ENCODE data around the gene COL23A1. TPM values are rescaled to one million over a fixed set of nuclear protein-coding genes. Genes with fewer than 3 reads are reported as not detected.

Gene COL23A1
- total RNA-seq, 1 experiment from 2014 or later: 15.0 TPM

DNA sequence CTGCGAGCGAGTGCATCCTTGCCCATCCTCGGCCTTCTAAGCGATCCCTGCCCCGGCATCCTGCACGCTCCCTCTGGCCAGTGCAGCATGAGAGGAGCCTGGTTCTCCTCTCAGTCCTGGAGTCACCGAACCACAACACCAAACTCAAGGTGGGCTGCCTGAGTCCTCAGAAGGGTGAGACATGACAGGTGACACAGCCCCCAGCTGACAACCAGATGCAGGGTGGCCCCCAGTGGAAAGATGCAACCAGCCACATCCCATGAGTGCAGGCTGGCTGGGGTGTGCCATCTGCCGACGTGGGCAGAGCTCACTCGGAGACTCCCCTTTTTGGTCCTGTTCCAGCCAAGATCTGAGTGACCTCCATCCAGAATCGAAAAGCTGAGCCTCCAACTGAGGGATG lies 58.4 kb downstream of the COL23A1 start:
- H3K27me3 Mint-ChIP-seq (ENCODE audit: low read depth): no peaks in the 10 kb centered on the region
- ChIA-PET CTCF (interaction anchor here (0.9 to 1.7 kb wide), 2 partner anchors 59 to 70 kb away, joined by 3 to 5 read pairs; no protein-coding TSS in a partner anchor), POLR2A (no interaction called here)
- no peak for TF ChIP-seq NFE2L1 (CRISPR knock-in tag; IDR thresholded peaks at IDR 0.05)
- TF ChIP-seq RORB (CRISPR knock-in tag; IDR thresholded peaks at IDR 0.05): no peak
- no peak for TF ChIP-seq FOXJ3 (CRISPR knock-in tag; IDR thresholded peaks at IDR 0.05; ENCODE audit: borderline replicate concordance)
- no peak for TF ChIP-seq ETV6 (CRISPR knock-in tag; IDR thresholded peaks at IDR 0.05)
- TF ChIP-seq FOXP1 (CRISPR knock-in tag; IDR thresholded peaks at IDR 0.05; ENCODE audit: borderline replicate concordance): no peak
- no peak for TF ChIP-seq JUN (CRISPR knock-in tag; IDR thresholded peaks at IDR 0.05)
- TF ChIP-seq, protein P1, sequence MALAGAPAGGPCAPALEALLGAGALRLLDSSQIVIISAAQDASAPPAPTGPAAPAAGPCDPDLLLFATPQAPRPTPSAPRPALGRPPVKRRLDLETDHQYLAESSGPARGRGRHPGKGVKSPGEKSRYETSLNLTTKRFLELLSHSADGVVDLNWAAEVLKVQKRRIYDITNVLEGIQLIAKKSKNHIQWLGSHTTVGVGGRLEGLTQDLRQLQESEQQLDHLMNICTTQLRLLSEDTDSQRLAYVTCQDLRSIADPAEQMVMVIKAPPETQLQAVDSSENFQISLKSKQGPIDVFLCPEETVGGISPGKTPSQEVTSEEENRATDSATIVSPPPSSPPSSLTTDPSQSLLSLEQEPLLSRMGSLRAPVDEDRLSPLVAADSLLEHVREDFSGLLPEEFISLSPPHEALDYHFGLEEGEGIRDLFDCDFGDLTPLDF (CRISPR knock-in tag; IDR thresholded peaks at IDR 0.05): no peak
- TF ChIP-seq ZNF263 (CRISPR knock-in tag; IDR thresholded peaks at IDR 0.05; ENCODE audit: low read depth): no peak
- TF ChIP-seq, protein P2, sequence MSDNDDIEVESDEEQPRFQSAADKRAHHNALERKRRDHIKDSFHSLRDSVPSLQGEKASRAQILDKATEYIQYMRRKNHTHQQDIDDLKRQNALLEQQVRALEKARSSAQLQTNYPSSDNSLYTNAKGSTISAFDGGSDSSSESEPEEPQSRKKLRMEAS (CRISPR knock-in tag; IDR thresholded peaks at IDR 0.05): no peak
- no peak for TF ChIP-seq CREM (CRISPR knock-in tag; IDR thresholded peaks at IDR 0.05)
- TF ChIP-seq, protein P3, sequence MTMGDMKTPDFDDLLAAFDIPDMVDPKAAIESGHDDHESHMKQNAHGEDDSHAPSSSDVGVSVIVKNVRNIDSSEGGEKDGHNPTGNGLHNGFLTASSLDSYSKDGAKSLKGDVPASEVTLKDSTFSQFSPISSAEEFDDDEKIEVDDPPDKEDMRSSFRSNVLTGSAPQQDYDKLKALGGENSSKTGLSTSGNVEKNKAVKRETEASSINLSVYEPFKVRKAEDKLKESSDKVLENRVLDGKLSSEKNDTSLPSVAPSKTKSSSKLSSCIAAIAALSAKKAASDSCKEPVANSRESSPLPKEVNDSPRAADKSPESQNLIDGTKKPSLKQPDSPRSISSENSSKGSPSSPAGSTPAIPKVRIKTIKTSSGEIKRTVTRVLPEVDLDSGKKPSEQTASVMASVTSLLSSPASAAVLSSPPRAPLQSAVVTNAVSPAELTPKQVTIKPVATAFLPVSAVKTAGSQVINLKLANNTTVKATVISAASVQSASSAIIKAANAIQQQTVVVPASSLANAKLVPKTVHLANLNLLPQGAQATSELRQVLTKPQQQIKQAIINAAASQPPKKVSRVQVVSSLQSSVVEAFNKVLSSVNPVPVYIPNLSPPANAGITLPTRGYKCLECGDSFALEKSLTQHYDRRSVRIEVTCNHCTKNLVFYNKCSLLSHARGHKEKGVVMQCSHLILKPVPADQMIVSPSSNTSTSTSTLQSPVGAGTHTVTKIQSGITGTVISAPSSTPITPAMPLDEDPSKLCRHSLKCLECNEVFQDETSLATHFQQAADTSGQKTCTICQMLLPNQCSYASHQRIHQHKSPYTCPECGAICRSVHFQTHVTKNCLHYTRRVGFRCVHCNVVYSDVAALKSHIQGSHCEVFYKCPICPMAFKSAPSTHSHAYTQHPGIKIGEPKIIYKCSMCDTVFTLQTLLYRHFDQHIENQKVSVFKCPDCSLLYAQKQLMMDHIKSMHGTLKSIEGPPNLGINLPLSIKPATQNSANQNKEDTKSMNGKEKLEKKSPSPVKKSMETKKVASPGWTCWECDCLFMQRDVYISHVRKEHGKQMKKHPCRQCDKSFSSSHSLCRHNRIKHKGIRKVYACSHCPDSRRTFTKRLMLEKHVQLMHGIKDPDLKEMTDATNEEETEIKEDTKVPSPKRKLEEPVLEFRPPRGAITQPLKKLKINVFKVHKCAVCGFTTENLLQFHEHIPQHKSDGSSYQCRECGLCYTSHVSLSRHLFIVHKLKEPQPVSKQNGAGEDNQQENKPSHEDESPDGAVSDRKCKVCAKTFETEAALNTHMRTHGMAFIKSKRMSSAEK (CRISPR knock-in tag; IDR thresholded peaks at IDR 0.05; ENCODE audit: borderline replicate concordance): no peak
- DNase-seq (ENCODE audit: low spot score) (no peak), ATAC-seq (no peak)
- H3K4me3 Mint-ChIP-seq: no peak overlapping the region
- peaks cover 15% of the 10 kb centered on the region for H3K4me1 Mint-ChIP-seq
- H3K9me3 Mint-ChIP-seq: no peaks in the 10 kb centered on the region
- no peaks in the 10 kb centered on the region for H3K36me3 Mint-ChIP-seq
- no peak overlapping the region for H3K27ac Mint-ChIP-seq

DNA sequence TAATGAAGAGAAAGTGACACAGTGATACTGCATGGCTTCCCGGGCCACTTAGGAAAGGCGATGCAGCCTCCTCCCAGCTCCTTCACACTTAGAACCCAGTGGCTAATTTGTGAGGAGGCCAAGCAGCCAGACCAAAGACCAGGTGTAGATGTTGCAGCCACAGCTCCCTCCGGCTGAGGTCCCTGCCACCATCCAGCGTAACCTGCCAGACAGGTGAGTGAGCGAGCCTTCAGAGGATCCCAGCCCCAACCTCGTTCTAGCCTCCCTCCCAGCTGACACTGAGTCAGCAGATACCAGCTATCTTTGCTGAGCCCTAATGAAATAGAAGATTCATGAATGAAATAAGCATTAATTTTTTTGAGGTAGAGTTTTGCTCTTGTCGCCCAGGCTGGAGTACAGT lies 59.7 kb downstream of the COL23A1 start:
- Mint-ChIP-seq H3K36me3 (no peaks in the 10 kb centered on the region), H3K4me3 (no peak overlapping the region), H3K27ac (no peak overlapping the region), H3K4me1 (peaks cover 27% of the 10 kb centered on the region), H3K27me3 (ENCODE audit: low read depth) (no peaks in the 10 kb centered on the region), H3K9me3 (no peaks in the 10 kb centered on the region)
- ChIA-PET POLR2A (no interaction called here), CTCF (interaction anchor here (0.9 to 1.1 kb wide), 2 partner anchors 59 to 60 kb away, joined by 3 to 6 read pairs; partner anchors contain the start of gene COL23A1)
- TF ChIP-seq GABPB1 (CRISPR knock-in tag; IDR thresholded peaks at IDR 0.05): no peak
- TF ChIP-seq ZNF671 (CRISPR knock-in tag; IDR thresholded peaks at IDR 0.05): no peak
- no peak for ATAC-seq
- no peak for DNase-seq (ENCODE audit: low spot score)

DNA sequence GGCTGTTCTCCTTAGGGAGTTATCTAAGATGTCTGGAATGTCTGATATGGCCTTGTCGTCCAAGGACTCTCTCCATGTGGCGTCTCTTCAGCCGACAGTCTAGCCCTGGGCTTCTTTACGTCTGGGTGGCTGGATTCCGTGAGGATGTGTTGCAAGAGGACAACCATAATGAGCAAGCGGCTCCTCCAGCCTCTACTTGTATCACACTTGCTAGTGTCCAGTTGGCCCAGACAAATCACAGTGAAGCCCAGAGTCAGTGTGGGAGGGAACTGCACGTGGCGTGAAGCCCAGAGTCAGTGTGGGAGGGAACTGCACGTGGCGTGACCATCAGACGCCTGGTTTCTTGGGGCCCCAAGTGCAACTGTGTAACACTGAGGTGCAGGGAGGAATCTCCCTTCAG lies 61.1 kb downstream of the COL23A1 start:
- H3K27ac Mint-ChIP-seq: no peak overlapping the region
- no peaks in the 10 kb centered on the region for H3K36me3 Mint-ChIP-seq
- POLR2A ChIA-PET: no interaction called here
- no peak for ATAC-seq
- CTCF ChIA-PET: no interaction called here
- peaks cover 29% of the 10 kb centered on the region for H3K4me1 Mint-ChIP-seq
- H3K9me3 Mint-ChIP-seq: no peaks in the 10 kb centered on the region
- no peak overlapping the region for H3K4me3 Mint-ChIP-seq
- H3K27me3 Mint-ChIP-seq (ENCODE audit: low read depth): no peaks in the 10 kb centered on the region
- no peak for DNase-seq (ENCODE audit: low spot score)
- TF ChIP-seq ZNF232 (CRISPR knock-in tag; IDR thresholded peaks at IDR 0.05) (no peak), GRHL2 (CRISPR knock-in tag; IDR thresholded peaks at IDR 0.05; ENCODE audit: insufficient replicate concordance, severe bottlenecking) (no peak), ETV6 (CRISPR knock-in tag; IDR thresholded peaks at IDR 0.05) (no peak), NFATC4 (CRISPR knock-in tag; IDR thresholded peaks at IDR 0.05) (no peak), EMX1 (CRISPR knock-in tag; IDR thresholded peaks at IDR 0.05) (no peak), ZNF121 (CRISPR knock-in tag; IDR thresholded peaks at IDR 0.05) (no peak), CREB1 (CRISPR knock-in tag; IDR thresholded peaks at IDR 0.05) (no peak)
- TF ChIP-seq, protein P4, sequence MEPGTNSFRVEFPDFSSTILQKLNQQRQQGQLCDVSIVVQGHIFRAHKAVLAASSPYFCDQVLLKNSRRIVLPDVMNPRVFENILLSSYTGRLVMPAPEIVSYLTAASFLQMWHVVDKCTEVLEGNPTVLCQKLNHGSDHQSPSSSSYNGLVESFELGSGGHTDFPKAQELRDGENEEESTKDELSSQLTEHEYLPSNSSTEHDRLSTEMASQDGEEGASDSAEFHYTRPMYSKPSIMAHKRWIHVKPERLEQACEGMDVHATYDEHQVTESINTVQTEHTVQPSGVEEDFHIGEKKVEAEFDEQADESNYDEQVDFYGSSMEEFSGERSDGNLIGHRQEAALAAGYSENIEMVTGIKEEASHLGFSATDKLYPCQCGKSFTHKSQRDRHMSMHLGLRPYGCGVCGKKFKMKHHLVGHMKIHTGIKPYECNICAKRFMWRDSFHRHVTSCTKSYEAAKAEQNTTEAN (CRISPR knock-in tag; IDR thresholded peaks at IDR 0.05): no peak
- TF ChIP-seq, protein P5, sequence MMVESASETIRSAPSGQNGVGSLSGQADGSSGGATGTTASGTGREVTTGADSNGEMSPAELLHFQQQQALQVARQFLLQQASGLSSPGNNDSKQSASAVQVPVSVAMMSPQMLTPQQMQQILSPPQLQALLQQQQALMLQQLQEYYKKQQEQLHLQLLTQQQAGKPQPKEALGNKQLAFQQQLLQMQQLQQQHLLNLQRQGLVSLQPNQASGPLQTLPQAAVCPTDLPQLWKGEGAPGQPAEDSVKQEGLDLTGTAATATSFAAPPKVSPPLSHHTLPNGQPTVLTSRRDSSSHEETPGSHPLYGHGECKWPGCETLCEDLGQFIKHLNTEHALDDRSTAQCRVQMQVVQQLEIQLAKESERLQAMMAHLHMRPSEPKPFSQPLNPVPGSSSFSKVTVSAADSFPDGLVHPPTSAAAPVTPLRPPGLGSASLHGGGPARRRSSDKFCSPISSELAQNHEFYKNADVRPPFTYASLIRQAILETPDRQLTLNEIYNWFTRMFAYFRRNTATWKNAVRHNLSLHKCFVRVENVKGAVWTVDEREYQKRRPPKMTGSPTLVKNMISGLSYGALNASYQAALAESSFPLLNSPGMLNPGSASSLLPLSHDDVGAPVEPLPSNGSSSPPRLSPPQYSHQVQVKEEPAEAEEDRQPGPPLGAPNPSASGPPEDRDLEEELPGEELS (CRISPR knock-in tag; IDR thresholded peaks at IDR 0.05): no peak
- TF ChIP-seq, protein P6, sequence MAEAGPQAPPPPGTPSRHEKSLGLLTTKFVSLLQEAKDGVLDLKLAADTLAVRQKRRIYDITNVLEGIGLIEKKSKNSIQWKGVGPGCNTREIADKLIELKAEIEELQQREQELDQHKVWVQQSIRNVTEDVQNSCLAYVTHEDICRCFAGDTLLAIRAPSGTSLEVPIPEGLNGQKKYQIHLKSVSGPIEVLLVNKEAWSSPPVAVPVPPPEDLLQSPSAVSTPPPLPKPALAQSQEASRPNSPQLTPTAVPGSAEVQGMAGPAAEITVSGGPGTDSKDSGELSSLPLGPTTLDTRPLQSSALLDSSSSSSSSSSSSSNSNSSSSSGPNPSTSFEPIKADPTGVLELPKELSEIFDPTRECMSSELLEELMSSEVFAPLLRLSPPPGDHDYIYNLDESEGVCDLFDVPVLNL (CRISPR knock-in tag; IDR thresholded peaks at IDR 0.05; ENCODE audit: borderline replicate concordance, low read depth): no peak
- TF ChIP-seq, protein P7, sequence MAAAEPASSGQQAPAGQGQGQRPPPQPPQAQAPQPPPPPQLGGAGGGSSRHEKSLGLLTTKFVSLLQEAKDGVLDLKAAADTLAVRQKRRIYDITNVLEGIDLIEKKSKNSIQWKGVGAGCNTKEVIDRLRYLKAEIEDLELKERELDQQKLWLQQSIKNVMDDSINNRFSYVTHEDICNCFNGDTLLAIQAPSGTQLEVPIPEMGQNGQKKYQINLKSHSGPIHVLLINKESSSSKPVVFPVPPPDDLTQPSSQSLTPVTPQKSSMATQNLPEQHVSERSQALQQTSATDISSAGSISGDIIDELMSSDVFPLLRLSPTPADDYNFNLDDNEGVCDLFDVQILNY (CRISPR knock-in tag; IDR thresholded peaks at IDR 0.05): no peak
